GM12875 (cell line): ENCODE measurements around the gene FBXO42.
"Not testable (repeated sequence)": the region's sequence is repeated elsewhere in the genome, so short reads cannot be mapped to it uniquely, and the experiment has no call there.

Source experiments
- H3K4me3 ChIP-seq: one replicate; pipeline ENCODE4 v1.5.1; 2011; ENCODE audit warnings: low read depth, low read length, control low read depth
- CTCF ChIP-seq: IDR thresholded peaks from 2 replicates; pipeline ENCODE4 v1.5.1; 2011; ENCODE audit warnings: low read depth, mild to moderate bottlenecking, control low read depth, inconsistent platforms, low read length, moderate library complexity, borderline replicate concordance; ENCODE audit not compliant: insufficient read depth

The FBXO42 gene

DNA sequence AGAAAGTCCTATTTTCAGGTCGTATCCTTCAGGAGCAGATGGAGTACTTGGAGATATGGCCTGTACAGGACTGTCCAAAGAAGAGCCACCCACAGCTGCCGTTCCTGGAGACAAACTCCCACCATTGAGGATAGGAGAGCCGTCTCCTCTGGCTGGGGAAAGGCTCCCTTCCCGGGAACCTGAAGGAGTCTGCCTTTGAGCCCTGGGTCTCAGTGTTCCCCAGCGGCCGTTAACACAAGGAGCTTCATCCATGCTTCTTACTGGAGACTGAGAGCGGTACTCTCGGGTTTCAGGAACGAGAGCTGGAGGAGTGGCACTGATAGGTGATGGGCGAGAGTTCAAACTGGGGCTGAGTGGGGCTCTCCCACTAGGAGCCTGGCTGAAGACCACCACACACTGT lies 100.9 kb downstream of the FBXO42 start:
- no peak for TF ChIP-seq CTCF
- H3K4me3 ChIP-seq: no peak overlapping the region

- H3K4me3 ChIP-seq: no peak overlapping the region
- no peak for TF ChIP-seq CTCF
These were observed 101.6 kb downstream of the FBXO42 start for GRCh38 chr1:16250524-16251251.

DNA sequence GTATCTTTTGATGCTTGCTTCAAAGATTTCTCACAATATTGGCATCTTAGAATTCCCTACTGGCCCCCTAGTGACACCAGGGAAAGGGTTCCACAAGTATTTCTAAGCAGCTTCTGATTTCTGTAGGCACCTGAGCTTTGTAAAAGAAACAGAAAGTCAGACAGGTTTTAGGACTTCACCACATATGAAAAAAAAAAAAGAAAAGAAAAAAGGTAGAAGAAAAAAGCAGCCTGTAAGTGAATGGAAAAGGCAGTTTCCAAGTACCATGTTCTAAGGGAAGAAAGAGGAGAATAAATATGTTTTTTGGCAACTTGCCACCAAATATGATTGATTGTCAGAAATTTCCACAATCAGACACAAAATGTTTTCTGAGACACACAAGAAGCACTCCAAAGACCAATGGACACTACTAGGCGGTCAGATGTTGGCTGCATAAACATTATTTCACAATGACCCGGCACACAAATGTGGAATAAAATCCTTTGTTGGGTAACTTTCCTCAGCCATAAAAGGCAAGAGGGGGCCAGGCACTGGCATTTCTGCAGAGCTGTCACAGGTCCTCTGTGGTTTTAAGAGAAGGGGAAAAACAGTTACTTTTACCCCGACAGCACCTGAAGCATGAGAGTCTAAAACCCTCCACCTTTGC lies 102.6 kb downstream of the FBXO42 start:
- TF ChIP-seq CTCF: no peak
- no peak overlapping the region for H3K4me3 ChIP-seq

DNA sequence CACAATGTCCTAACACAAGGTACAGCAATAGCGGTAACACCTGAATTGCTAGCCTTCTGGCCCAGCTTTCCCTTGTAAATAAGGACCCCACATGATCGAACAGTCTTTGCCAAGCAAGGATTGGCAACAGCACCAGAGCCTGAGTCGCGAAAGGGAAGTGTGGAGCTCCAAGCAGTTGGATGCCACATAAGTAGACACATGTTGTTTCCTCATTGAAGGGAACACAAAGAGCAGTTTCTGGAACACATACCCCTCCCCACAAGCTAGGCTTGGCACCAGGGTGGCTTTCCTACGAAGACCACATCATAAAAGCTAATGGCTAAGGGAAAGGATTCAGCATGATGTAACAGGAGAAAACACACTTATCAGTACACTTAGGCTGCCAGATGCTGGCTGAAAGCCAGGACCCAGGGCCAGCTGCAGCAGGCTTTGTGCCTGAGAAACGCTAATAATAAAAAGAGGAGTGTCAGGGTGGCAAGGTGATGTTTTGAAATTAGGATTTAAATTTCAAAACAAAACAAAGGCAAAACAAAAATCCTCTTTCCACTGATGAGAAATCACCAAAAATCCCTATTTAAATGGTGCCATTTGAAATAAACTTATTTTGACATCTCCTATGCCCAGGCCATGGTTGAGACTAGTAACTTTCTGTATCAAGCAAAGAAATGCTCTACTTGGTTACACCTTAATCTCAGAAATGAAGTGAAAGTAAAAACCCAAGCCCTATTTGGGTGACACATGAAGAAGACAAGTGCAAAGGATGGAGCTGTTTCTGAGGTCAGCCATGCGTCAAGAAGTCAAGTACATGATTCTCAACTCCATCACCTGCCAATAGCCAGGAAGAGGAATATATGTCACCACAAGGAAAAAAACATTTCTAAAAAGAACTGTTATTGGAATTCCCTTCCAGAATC lies 103.4 kb downstream of the FBXO42 start:
- no peak for TF ChIP-seq CTCF
- H3K4me3 ChIP-seq: no peak overlapping the region

DNA sequence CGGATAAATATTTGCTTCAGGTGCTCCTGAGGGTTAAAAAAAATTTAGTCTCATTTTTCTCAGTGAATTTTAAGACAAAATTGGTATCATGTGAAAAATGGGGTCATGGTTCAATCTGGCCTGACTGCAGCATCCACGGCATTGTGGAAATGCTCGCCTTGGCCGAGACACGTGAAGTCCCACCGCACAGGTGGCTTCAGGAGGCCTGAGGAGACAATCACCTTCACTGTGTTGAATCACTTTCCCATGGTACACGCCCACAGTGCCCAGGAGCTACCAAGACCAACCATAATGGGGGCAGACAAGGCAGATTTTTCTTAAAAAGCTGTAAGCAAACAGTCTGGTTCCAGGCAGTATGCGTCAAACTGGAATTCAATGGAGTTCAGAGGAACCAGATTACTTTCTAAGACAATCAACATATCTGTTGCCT lies 104.3 kb downstream of the FBXO42 start:
- no peak for TF ChIP-seq CTCF

GRCh38 chr1:16247441-16247840 lies 104.8 kb downstream of the FBXO42 start:
- TF ChIP-seq CTCF: no peak
- H3K4me3 ChIP-seq: no peak overlapping the region

More for the DNA sequence above, 104.3 kb downstream of the FBXO42 start:
- no peak overlapping the region for H3K4me3 ChIP-seq

GRCh38 chr1:16246961-16247360 lies 105.3 kb downstream of the FBXO42 start:
- no peak overlapping the region for H3K4me3 ChIP-seq
- no peak for TF ChIP-seq CTCF

DNA sequence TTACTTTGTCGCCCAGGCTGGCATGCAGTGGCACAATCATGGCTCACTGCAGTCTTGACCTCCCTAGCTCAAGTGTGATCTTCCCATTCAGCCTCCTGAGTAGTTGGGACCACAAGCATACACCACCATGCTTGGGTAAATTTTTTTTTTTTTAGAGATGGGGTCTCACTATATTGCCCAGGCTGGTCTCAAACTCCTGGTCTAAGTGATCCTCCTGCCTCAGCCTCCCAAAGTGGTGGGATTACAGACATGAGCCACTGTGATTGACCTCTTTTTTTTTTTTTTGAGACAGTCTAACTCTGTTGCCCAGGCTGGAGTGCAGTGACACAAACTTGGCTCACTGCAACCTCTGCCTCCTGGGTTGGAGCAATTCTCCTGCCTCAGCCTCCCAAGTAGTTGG lies 106.0 kb downstream of the FBXO42 start:
- not testable (repeated sequence) for H3K4me3 ChIP-seq
